SK-N-SH (cell line): ENCODE measurements around the gene PHC2. TPM values are rescaled to one million over a fixed set of nuclear protein-coding genes. Genes with fewer than 3 reads are reported as not detected.

Experiments
- CTCF ChIA-PET: fragments of 300-600, 350-600 bp; formaldehyde crosslinking; extraction: SDS; loops from one replicate; lab custom pipeline; 2021; lab: Yijun Ruan, JAX
- POLR2A ChIA-PET: fragments of 350-600 bp; sonication (Branson Sonifier 250); formaldehyde crosslinking; extraction: SDS; loops from one replicate; lab custom pipeline; 2020; ENCODE audit warnings: antibody characterized with exemption, inconsistent platforms; lab: Yijun Ruan, JAX
- DNase-seq: peaks from one replicate; pipeline ENCODE4 v3.0.0; 2012
- H2AFZ ChIP-seq: fragments of 200-600 bp; sonication (generic); 2 replicates; pipeline ENCODE4 v1.8.1; 2016; ENCODE audit warnings: antibody characterized with exemption, mild to moderate bottlenecking, low read depth
- H3F3A ChIP-seq: fragments of 200-600 bp; sonication (generic); replicated peaks from 2 replicates; pipeline ENCODE3; 2016; ENCODE audit warnings: antibody characterized with exemption, mild to moderate bottlenecking; ENCODE audit not compliant: insufficient read depth
- H3K27ac ChIP-seq, 2 experiments: fragments of 200-500 bp in 1 of 2; fragments of 200-600 bp in 1 of 2; sonication (Bioruptor generic) in 1 of 2; sonication (generic), shearing (Covaris generic) in 1 of 2; 2 replicates each; pipeline versions ENCODE4 v1.5.1 to v1.6.1; 2014 to 2016; ENCODE audit warnings: low read depth in 2 of 2, inconsistent platforms in 1 of 2, low read length in 1 of 2, mild to moderate bottlenecking in 1 of 2, mixed read lengths in 1 of 2
- H3K27me3 ChIP-seq: fragments of 200-600 bp; sonication (generic), shearing (Covaris generic); 2 replicates; pipeline ENCODE4 v1.6.1; 2016; ENCODE audit warnings: mixed run types; ENCODE audit not compliant: insufficient read depth
- H3K36me3 ChIP-seq, 2 experiments: fragments of 200-500 bp in 1 of 2; fragments of 200-600 bp in 1 of 2; sonication (Bioruptor generic) in 1 of 2; sonication (generic) in 1 of 2; replicated peaks in 1 of 2; 2 replicates each; pipeline versions ENCODE3 to v1.5.1; 2014 to 2016; ENCODE audit warnings: low read length in 1 of 2, mild to moderate bottlenecking in 1 of 2; ENCODE audit not compliant: insufficient read depth in 2 of 2, control insufficient read depth in 1 of 2
- H3K4me1 ChIP-seq, 2 experiments: fragments of 200-500 bp in 1 of 2; fragments of 200-600 bp in 1 of 2; sonication (Bioruptor generic) in 1 of 2; sonication (generic), shearing (Covaris generic) in 1 of 2; 2 replicates each; pipeline versions ENCODE4 v1.5.1 to v1.6.1; 2014 to 2016; ENCODE audit warnings: low read depth in 1 of 2, low read length in 1 of 2, mixed run types in 1 of 2; ENCODE audit not compliant: insufficient read depth in 2 of 2, control insufficient read depth in 1 of 2
- H3K4me2 ChIP-seq: fragments of 200-600 bp; sonication (generic), shearing (Covaris generic); 2 replicates; pipeline ENCODE4 v1.6.1; 2017; ENCODE audit warnings: mixed run types
- H3K4me3 ChIP-seq, 2 experiments: fragments of 200-500 bp in 1 of 2; fragments of 200-600 bp in 1 of 2; sonication (Bioruptor generic) in 1 of 2; sonication (generic), shearing (Covaris generic) in 1 of 2; 2 replicates each; pipeline versions ENCODE4 v1.5.1 to v1.8.1; 2014 to 2016; ENCODE audit warnings: low read depth in 2 of 2, inconsistent platforms in 1 of 2, low read length in 1 of 2, mild to moderate bottlenecking in 1 of 2, mixed read lengths in 1 of 2, moderate library complexity in 1 of 2
- H3K79me2 ChIP-seq: fragments of 200-600 bp; sonication (generic); 2 replicates; pipeline ENCODE4 v1.8.1; 2017; ENCODE audit warnings: mild to moderate bottlenecking; ENCODE audit not compliant: insufficient read depth
- H3K9ac ChIP-seq: fragments of 200-600 bp; sonication (generic); 2 replicates; pipeline ENCODE4 v1.6.1; 2017; ENCODE audit warnings: mixed run types
- H3K9me2 ChIP-seq: fragments of 200-600 bp; sonication (generic); 2 replicates; pipeline ENCODE4 v1.6.1; 2017; ENCODE audit warnings: mixed run types
- H3K9me3 ChIP-seq: fragments of 200-600 bp; sonication (generic); 2 replicates; pipeline ENCODE4 v1.6.1; 2017; ENCODE audit warnings: mixed run types, mild to moderate bottlenecking, moderate library complexity
- H4K20me1 ChIP-seq: fragments of 200-600 bp; sonication (generic); 2 replicates; pipeline ENCODE4 v1.6.1; 2017; ENCODE audit warnings: mild to moderate bottlenecking, mixed run types; ENCODE audit not compliant: insufficient read depth
- CHD2 ChIP-seq: fragments of 150-350 bp; IDR thresholded peaks from 2 replicates; pipeline ENCODE4 v1.6.1; 2018; ENCODE audit warnings: low read length; ENCODE audit not compliant: partially characterized antibody
- ELF1 ChIP-seq: IDR thresholded peaks from 2 replicates; pipeline ENCODE4 v1.4.0; 2012
- EP300 ChIP-seq, 2 experiments: IDR thresholded peaks; 2 replicates each; pipeline versions ENCODE4 v1.4.0 to v1.6.1; 2012; ENCODE audit warnings: borderline replicate concordance in 1 of 2, low read depth in 1 of 2, low read length in 1 of 2
- EZH2phosphoT487 ChIP-seq: fragments of 200-600 bp; sonication (generic); IDR thresholded peaks from 2 replicates; pipeline ENCODE4 v1.6.1; 2017; ENCODE audit warnings: low read depth, mixed run types, mild to moderate bottlenecking, antibody characterized with exemption, moderate library complexity, borderline replicate concordance
- FOSL2 ChIP-seq: IDR thresholded peaks from 2 replicates; pipeline ENCODE4 v1.4.0; 2012; ENCODE audit warnings: low read depth, mild to moderate bottlenecking, moderate library complexity, borderline replicate concordance
- FOXM1 ChIP-seq: IDR thresholded peaks from 2 replicates; pipeline ENCODE4 v1.4.0; 2012; ENCODE audit warnings: low read depth, mild to moderate bottlenecking
- GABPA ChIP-seq: IDR thresholded peaks from 2 replicates; pipeline ENCODE4 v1.4.0; 2012; ENCODE audit warnings: low read depth, mild to moderate bottlenecking
- GATA2 ChIP-seq: sonication (generic); formaldehyde crosslinking; IDR thresholded peaks from 2 replicates; pipeline ENCODE4 v1.5.0; 2020; ENCODE audit warnings: mild to moderate bottlenecking, missing genetic modification reagents
- JUND ChIP-seq: IDR thresholded peaks from 2 replicates; pipeline ENCODE4 v1.4.0; 2012
- MEF2A ChIP-seq: IDR thresholded peaks from 2 replicates; pipeline ENCODE4 v1.4.0; 2012; ENCODE audit warnings: low read depth, borderline replicate concordance
- MXI1 ChIP-seq: IDR thresholded peaks from 2 replicates; pipeline ENCODE4 v1.6.1; 2012; ENCODE audit warnings: mild to moderate bottlenecking, low read depth, low read length, improper control_type of control experiment
- NRF1 ChIP-seq: IDR thresholded peaks from 2 replicates; pipeline ENCODE4 v1.6.1; 2012; ENCODE audit warnings: low read depth, mild to moderate bottlenecking, low read length
- POLR2AphosphoS5 ChIP-seq: IDR thresholded peaks from 2 replicates; pipeline ENCODE4 v1.6.1; 2012; ENCODE audit warnings: low read depth, low read length
- RAD21 ChIP-seq: IDR thresholded peaks from 2 replicates; pipeline ENCODE4 v1.6.1; 2012; ENCODE audit warnings: mild to moderate bottlenecking, low read length
- RFX5 ChIP-seq: IDR thresholded peaks from 2 replicates; pipeline ENCODE4 v1.6.1; 2012; ENCODE audit warnings: mild to moderate bottlenecking, improper control_type of control experiment, low read length
- SMC3 ChIP-seq: IDR thresholded peaks from 2 replicates; pipeline ENCODE4 v1.6.1; 2012; ENCODE audit warnings: low read depth, low read length, improper control_type of control experiment
- TAF1 ChIP-seq: IDR thresholded peaks from 2 replicates; pipeline ENCODE4 v1.6.1; 2012; ENCODE audit warnings: low read depth, mild to moderate bottlenecking, low read length, moderate library complexity, borderline replicate concordance
- TEAD4 ChIP-seq: IDR thresholded peaks from 2 replicates; pipeline ENCODE4 v1.4.0; 2012; ENCODE audit warnings: mild to moderate bottlenecking, borderline replicate concordance; ENCODE audit not compliant: insufficient read depth
- WGBS: methylation state at CpG from one replicate; pipeline ENCODE4 v1.1.6; 2017; ENCODE audit warnings: low lambda C conversion rate; 5-methylcytosine and 5-hydroxymethylcytosine counted together
- polyA plus RNA-seq, 3 experiments: library from polyadenylated mRNA; depleted of rRNA; stranded (reverse); fragments of >200 nt; gene quantifications; 2 replicates each; pipeline ENCODE4 v1.2.3, GENCODE V29; 2012
- TF ChIP-seq, protein P1 (sequence below): IDR thresholded peaks from 2 replicates; pipeline ENCODE4 v1.4.0; 2012; ENCODE audit warnings: low read depth, borderline replicate concordance
- TF ChIP-seq, protein P2 (sequence below): fragments of 150-350 bp; IDR thresholded peaks from 2 replicates; pipeline ENCODE4 v1.6.1; 2017; ENCODE audit warnings: antibody characterized with exemption, low read length, low read depth, borderline replicate concordance
- TF ChIP-seq, protein P3 (sequence below): IDR thresholded peaks from 2 replicates; pipeline ENCODE4 v1.4.0; 2012; ENCODE audit warnings: low read depth
- TF ChIP-seq, protein P4 (sequence below): IDR thresholded peaks from 2 replicates; pipeline ENCODE4 v1.4.0; 2012; ENCODE audit warnings: low read depth, borderline replicate concordance
- TF ChIP-seq, protein P5 (sequence below): fragments of 200-600 bp; sonication (generic); IDR thresholded peaks from 2 replicates; pipeline ENCODE4 v1.6.1; 2017; ENCODE audit warnings: antibody characterized with exemption, mild to moderate bottlenecking, moderate library complexity

The PHC2 gene
- polyA plus RNA-seq, 1 of the 3 experiments (the other 2 are of a cell fraction): 98.7 TPM

DNA sequence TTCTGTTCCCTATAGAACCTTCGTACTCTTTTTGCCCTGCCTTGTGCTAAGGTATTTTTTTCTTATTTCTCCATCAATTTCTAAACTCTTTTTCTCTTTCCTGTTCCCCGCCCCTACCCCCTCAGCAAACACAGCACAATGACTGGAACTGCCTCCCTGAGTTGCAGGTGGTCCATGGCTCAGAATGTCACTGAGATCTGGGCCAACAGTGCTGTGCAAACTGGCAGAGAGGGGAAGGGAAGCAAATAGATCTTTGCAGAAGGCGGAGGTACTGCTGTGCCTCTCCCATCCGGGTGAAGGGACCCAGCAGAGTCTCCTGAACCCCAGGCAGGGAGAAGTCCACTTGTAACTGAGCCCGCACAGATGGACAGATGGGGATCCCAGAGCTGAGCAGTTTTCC lies 77.4 kb downstream of the PHC2 start:
- POLR2A ChIA-PET: interaction anchor here (1.6 kb wide), 1 partner anchor 10 kb away, joined by 8 read pairs; no protein-coding TSS in a partner anchor
- H3K4me1 ChIP-seq: peaks cover 0 to 10% of the 10 kb centered on the region in 2 experiments; a peak in 2 of 4 replicates
- 100% methylated on average over 4 of the region's 5 CpGs for WGBS

DNA sequence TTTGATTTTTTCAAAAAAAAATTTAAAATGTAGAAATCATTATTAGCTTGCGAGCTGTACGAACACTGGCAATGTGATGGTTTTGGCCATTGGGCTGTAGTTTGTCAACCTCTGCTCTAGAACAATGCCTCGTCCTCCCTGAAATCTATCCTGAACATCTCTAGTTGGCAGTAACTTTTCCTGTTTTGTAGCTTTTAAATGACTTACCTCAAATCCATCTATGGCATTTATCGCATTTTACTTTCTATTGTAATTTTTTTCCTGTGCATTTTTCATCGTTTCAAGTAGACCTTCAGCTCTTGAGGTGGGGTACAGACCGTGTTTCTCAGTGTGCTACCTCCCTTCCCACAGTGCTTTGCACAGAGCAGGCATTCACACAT lies 79.6 kb downstream of the PHC2 start:
- 92% methylated on average over 6 of the region's 6 CpGs for WGBS
- H2AFZ ChIP-seq: no peak overlapping the region
- no peak for DNase-seq
- no peak overlapping the region; the same call in 1 of the 2 replicates for H3K4me2 ChIP-seq
- H3K27ac ChIP-seq: no peak overlapping the region
- no peaks in the 10 kb centered on the region; the same call in 1 of the 2 replicates for H4K20me1 ChIP-seq
- H3K9ac ChIP-seq: no peak overlapping the region
- H3K9me3 ChIP-seq: no peaks in the 10 kb centered on the region
- H3K4me3 ChIP-seq: no peak overlapping the region
- no peaks in the 10 kb centered on the region for H3K27me3 ChIP-seq
- POLR2A ChIA-PET: no interaction called here
- H3K79me2 ChIP-seq: peaks cover 35% of the 10 kb centered on the region
- CTCF ChIA-PET: interaction anchor here (0.9 to 3.6 kb wide), 6 partner anchors 11 to 265 kb away, joined by 3 to 27 read pairs (median 4); no protein-coding TSS in a partner anchor
- H3F3A ChIP-seq: peaks cover 17% of the 10 kb centered on the region
- peaks cover 11 to 31% of the 10 kb centered on the region in 2 experiments; a peak in 3 of 4 replicates for H3K4me1 ChIP-seq
- peaks cover 0 to 15% of the 10 kb centered on the region in 2 experiments for H3K36me3 ChIP-seq
- H3K9me2 ChIP-seq: no peaks in the 10 kb centered on the region
- TF ChIP-seq, protein P1, sequence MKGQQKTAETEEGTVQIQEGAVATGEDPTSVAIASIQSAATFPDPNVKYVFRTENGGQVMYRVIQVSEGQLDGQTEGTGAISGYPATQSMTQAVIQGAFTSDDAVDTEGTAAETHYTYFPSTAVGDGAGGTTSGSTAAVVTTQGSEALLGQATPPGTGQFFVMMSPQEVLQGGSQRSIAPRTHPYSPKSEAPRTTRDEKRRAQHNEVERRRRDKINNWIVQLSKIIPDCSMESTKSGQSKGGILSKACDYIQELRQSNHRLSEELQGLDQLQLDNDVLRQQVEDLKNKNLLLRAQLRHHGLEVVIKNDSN: no peak
- TF ChIP-seq, protein P2, sequence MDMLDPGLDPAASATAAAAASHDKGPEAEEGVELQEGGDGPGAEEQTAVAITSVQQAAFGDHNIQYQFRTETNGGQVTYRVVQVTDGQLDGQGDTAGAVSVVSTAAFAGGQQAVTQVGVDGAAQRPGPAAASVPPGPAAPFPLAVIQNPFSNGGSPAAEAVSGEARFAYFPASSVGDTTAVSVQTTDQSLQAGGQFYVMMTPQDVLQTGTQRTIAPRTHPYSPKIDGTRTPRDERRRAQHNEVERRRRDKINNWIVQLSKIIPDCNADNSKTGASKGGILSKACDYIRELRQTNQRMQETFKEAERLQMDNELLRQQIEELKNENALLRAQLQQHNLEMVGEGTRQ: no peak
- no peak for TF ChIP-seq RFX5
- TF ChIP-seq, protein P3, sequence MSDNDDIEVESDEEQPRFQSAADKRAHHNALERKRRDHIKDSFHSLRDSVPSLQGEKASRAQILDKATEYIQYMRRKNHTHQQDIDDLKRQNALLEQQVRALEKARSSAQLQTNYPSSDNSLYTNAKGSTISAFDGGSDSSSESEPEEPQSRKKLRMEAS: no peak
- no peak for TF ChIP-seq EP300 (IDR thresholded peaks at IDR 0.05; ENCODE audit: borderline replicate concordance in 1 of 2, low read depth in 1 of 2, low read length in 1 of 2)
- TF ChIP-seq, protein P4, sequence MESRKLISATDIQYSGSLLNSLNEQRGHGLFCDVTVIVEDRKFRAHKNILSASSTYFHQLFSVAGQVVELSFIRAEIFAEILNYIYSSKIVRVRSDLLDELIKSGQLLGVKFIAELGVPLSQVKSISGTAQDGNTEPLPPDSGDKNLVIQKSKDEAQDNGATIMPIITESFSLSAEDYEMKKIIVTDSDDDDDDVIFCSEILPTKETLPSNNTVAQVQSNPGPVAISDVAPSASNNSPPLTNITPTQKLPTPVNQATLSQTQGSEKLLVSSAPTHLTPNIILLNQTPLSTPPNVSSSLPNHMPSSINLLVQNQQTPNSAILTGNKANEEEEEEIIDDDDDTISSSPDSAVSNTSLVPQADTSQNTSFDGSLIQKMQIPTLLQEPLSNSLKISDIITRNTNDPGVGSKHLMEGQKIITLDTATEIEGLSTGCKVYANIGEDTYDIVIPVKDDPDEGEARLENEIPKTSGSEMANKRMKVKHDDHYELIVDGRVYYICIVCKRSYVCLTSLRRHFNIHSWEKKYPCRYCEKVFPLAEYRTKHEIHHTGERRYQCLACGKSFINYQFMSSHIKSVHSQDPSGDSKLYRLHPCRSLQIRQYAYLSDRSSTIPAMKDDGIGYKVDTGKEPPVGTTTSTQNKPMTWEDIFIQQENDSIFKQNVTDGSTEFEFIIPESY: no peak
- no peak for TF ChIP-seq TAF1
- TF ChIP-seq ELF1: no peak
- no peak for TF ChIP-seq TEAD4
- no peak for TF ChIP-seq GABPA
- no peak for TF ChIP-seq GATA2 (CRISPR knock-in tag)
- TF ChIP-seq SMC3: no peak
- no peak for TF ChIP-seq MEF2A
- no peak for TF ChIP-seq POLR2AphosphoS5
- TF ChIP-seq FOXM1: no peak
- TF ChIP-seq CHD2: no peak
- TF ChIP-seq RAD21: no peak

More for the DNA sequence above, 77.4 kb downstream of the PHC2 start:
- Histone ChIP-seq H3K9me2 (no peaks in the 10 kb centered on the region), H3K4me3 (no peak overlapping the region), H2AFZ (no peak overlapping the region), H3K4me2 (no peak overlapping the region), H3K9ac (no peak overlapping the region), H3F3A (no peaks in the 10 kb centered on the region), H3K79me2 (peaks cover 14% of the 10 kb centered on the region), H3K9me3 (no peaks in the 10 kb centered on the region), H4K20me1 (no peaks in the 10 kb centered on the region), H3K27ac (no peak overlapping the region), H3K27me3 (no peaks in the 10 kb centered on the region), H3K36me3 (peaks cover 7 to 27% of the 10 kb centered on the region in 2 experiments)
- TF ChIP-seq MXI1 (no peak), EZH2phosphoT487 (no peak), JUND (no peak), FOSL2 (no peak), NRF1 (no peak)
- TF ChIP-seq, protein P5, sequence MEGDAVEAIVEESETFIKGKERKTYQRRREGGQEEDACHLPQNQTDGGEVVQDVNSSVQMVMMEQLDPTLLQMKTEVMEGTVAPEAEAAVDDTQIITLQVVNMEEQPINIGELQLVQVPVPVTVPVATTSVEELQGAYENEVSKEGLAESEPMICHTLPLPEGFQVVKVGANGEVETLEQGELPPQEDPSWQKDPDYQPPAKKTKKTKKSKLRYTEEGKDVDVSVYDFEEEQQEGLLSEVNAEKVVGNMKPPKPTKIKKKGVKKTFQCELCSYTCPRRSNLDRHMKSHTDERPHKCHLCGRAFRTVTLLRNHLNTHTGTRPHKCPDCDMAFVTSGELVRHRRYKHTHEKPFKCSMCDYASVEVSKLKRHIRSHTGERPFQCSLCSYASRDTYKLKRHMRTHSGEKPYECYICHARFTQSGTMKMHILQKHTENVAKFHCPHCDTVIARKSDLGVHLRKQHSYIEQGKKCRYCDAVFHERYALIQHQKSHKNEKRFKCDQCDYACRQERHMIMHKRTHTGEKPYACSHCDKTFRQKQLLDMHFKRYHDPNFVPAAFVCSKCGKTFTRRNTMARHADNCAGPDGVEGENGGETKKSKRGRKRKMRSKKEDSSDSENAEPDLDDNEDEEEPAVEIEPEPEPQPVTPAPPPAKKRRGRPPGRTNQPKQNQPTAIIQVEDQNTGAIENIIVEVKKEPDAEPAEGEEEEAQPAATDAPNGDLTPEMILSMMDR: no peak
- no peak for DNase-seq
- CTCF ChIA-PET: interaction anchor here (0.5 to 1.4 kb wide), 3 partner anchors 58 to 260 kb away, joined by 3 to 4 read pairs (median 4); no protein-coding TSS in a partner anchor
